ENCODE results near the gene SNHG17. TPM values are rescaled to one million over a fixed set of nuclear protein-coding genes. Genes with fewer than 3 reads are reported as not detected.
A peak's percentile ranks its signal among the peaks of the same experiment; 100 is the strongest.
"Not testable (repeated sequence)": the region's sequence is repeated elsewhere in the genome, so short reads cannot be mapped to it uniquely, and the experiment has no call there.

SNHG17 gene
- total and polyA plus RNA-seq, 4 donors: 10.2 to 32.3 (median 19.8) TPM

- Histone ChIP-seq H3K36me3 (ENCODE audit: control insufficient read depth, insufficient read depth, low read length) (no peaks in the 10 kb centered on the region), H3K4me1 (ENCODE audit: control insufficient read depth, insufficient read depth, low read length) (peaks cover 4% of the 10 kb centered on the region), H3K27ac (ENCODE audit: low read depth, low read length) (no peak overlapping the region), H3K9me3 (ENCODE audit: control insufficient read depth, insufficient read depth, low read length) (no peaks in the 10 kb centered on the region), H3K27me3 (ENCODE audit: control insufficient read depth, insufficient read depth, low read length) (no peaks in the 10 kb centered on the region), H3K4me3 (ENCODE audit: low read depth, low read length) (no peak overlapping the region)
- WGBS (ENCODE audit: insufficient coverage): 97% methylated on average over 20 of the region's 29 CpGs
- no peak for DNase-seq (ENCODE audit: low read depth in 4 of 6, low spot score in 6 of 6)
Observed at GRCh38 chr20:38407321-38407720, 27.8 kb downstream of the SNHG17 start.

GRCh38 chr20:38406476-38406875 lies 28.7 kb downstream of the SNHG17 start:
- H3K4me3 ChIP-seq (ENCODE audit: low read depth, low read length): no peak overlapping the region
- H3K27ac ChIP-seq (ENCODE audit: low read depth, low read length): no peak overlapping the region

GRCh38 chr20:38405132-38405531 lies 30.0 kb downstream of the SNHG17 start:
- no peaks in the 10 kb centered on the region for H3K9me3 ChIP-seq (ENCODE audit: control insufficient read depth, insufficient read depth, low read length)
- WGBS (ENCODE audit: insufficient coverage): no CpG with 5 or more reads among the region's 2 CpGs
- H3K27me3 ChIP-seq (ENCODE audit: control insufficient read depth, insufficient read depth, low read length): no peaks in the 10 kb centered on the region
- H3K4me1 ChIP-seq (ENCODE audit: control insufficient read depth, insufficient read depth, low read length): peaks cover 4% of the 10 kb centered on the region
- no peak overlapping the region for H3K4me3 ChIP-seq (ENCODE audit: low read depth, low read length)
- no peaks in the 10 kb centered on the region for H3K36me3 ChIP-seq (ENCODE audit: control insufficient read depth, insufficient read depth, low read length)
- H3K27ac ChIP-seq (ENCODE audit: low read depth, low read length): no peak overlapping the region
- peak in 1 of 6 donors; percentile 66 for DNase-seq (ENCODE audit: low read depth in 4 of 6, low spot score in 6 of 6)

More at GRCh38 chr20:38406476-38406875, 28.7 kb downstream of the SNHG17 start:
- Histone ChIP-seq H3K27me3 (ENCODE audit: control insufficient read depth, insufficient read depth, low read length) (no peaks in the 10 kb centered on the region), H3K9me3 (ENCODE audit: control insufficient read depth, insufficient read depth, low read length) (no peaks in the 10 kb centered on the region), H3K4me1 (ENCODE audit: control insufficient read depth, insufficient read depth, low read length) (peaks cover 4% of the 10 kb centered on the region), H3K36me3 (ENCODE audit: control insufficient read depth, insufficient read depth, low read length) (no peaks in the 10 kb centered on the region)
- 90% methylated on average over 4 of the region's 5 CpGs for WGBS (ENCODE audit: insufficient coverage)
- no peak for DNase-seq (ENCODE audit: low read depth in 4 of 6, low spot score in 6 of 6)

- Histone ChIP-seq H3K36me3 (ENCODE audit: control insufficient read depth, insufficient read depth, low read length) (no peaks in the 10 kb centered on the region), H3K4me1 (ENCODE audit: control insufficient read depth, insufficient read depth, low read length) (peaks cover 4% of the 10 kb centered on the region), H3K4me3 (ENCODE audit: low read depth, low read length) (no peak overlapping the region), H3K27ac (ENCODE audit: low read depth, low read length) (no peak overlapping the region), H3K9me3 (ENCODE audit: control insufficient read depth, insufficient read depth, low read length) (no peaks in the 10 kb centered on the region), H3K27me3 (ENCODE audit: control insufficient read depth, insufficient read depth, low read length) (no peaks in the 10 kb centered on the region)
- DNase-seq (ENCODE audit: low read depth in 4 of 6, low spot score in 6 of 6): no peak
Observed at GRCh38 chr20:38404016-38404415, 31.1 kb downstream of the SNHG17 start.

- no peaks in the 10 kb centered on the region for H3K27me3 ChIP-seq (ENCODE audit: control insufficient read depth, insufficient read depth, low read length)
- no peak overlapping the region for H3K27ac ChIP-seq (ENCODE audit: low read depth, low read length)
- 58% methylated on average over 6 of the region's 8 CpGs for WGBS (ENCODE audit: insufficient coverage)
- DNase-seq (ENCODE audit: low read depth in 4 of 6, low spot score in 6 of 6): peak in 2 of 6 donors; percentile 20 to 63
- no peaks in the 10 kb centered on the region for H3K9me3 ChIP-seq (ENCODE audit: control insufficient read depth, insufficient read depth, low read length)
- H3K36me3 ChIP-seq (ENCODE audit: control insufficient read depth, insufficient read depth, low read length): no peaks in the 10 kb centered on the region
- H3K4me1 ChIP-seq (ENCODE audit: control insufficient read depth, insufficient read depth, low read length): peaks cover 4% of the 10 kb centered on the region
- no peak overlapping the region for H3K4me3 ChIP-seq (ENCODE audit: low read depth, low read length)
Observed at GRCh38 chr20:38402816-38403215, 32.3 kb downstream of the SNHG17 start.

- Histone ChIP-seq H3K27ac (ENCODE audit: low read depth, low read length) (no peak overlapping the region), H3K9me3 (ENCODE audit: control insufficient read depth, insufficient read depth, low read length) (no peaks in the 10 kb centered on the region), H3K4me1 (ENCODE audit: control insufficient read depth, insufficient read depth, low read length) (peaks cover 4% of the 10 kb centered on the region), H3K36me3 (ENCODE audit: control insufficient read depth, insufficient read depth, low read length) (no peaks in the 10 kb centered on the region), H3K27me3 (ENCODE audit: control insufficient read depth, insufficient read depth, low read length) (no peaks in the 10 kb centered on the region), H3K4me3 (ENCODE audit: low read depth, low read length) (no peak overlapping the region)
- 100% methylated on average over 4 of the region's 5 CpGs for WGBS (ENCODE audit: insufficient coverage)
- DNase-seq (ENCODE audit: low read depth in 4 of 6, low spot score in 6 of 6): no peak
Observed at GRCh38 chr20:38402089-38402488, 33.0 kb downstream of the SNHG17 start.

- H3K36me3 ChIP-seq (ENCODE audit: control insufficient read depth, insufficient read depth, low read length); H3K4me1 ChIP-seq (ENCODE audit: control insufficient read depth, insufficient read depth, low read length); H3K9me3 ChIP-seq (ENCODE audit: control insufficient read depth, insufficient read depth, low read length); DNase-seq (ENCODE audit: low read depth in 4 of 6, low spot score in 6 of 6); H3K27me3 ChIP-seq (ENCODE audit: control insufficient read depth, insufficient read depth, low read length); H3K4me3 ChIP-seq (ENCODE audit: low read depth, low read length); H3K27ac ChIP-seq (ENCODE audit: low read depth, low read length): not testable (repeated sequence)
- WGBS (ENCODE audit: insufficient coverage): no CpG with 5 or more reads among the region's 2 CpGs
Observed at GRCh38 chr20:38395751-38396395, 39.3 kb downstream of the SNHG17 start.

- no peaks in the 10 kb centered on the region for H3K4me1 ChIP-seq (ENCODE audit: control insufficient read depth, insufficient read depth, low read length)
- H3K36me3 ChIP-seq (ENCODE audit: control insufficient read depth, insufficient read depth, low read length): no peaks in the 10 kb centered on the region
- no CpG with 5 or more reads among the region's 2 CpGs for WGBS (ENCODE audit: insufficient coverage)
- no peaks in the 10 kb centered on the region for H3K27me3 ChIP-seq (ENCODE audit: control insufficient read depth, insufficient read depth, low read length)
- H3K27ac ChIP-seq (ENCODE audit: low read depth, low read length): no peak overlapping the region
- DNase-seq (ENCODE audit: low read depth in 4 of 6, low spot score in 6 of 6): peak in 1 of 6 donors; percentile 69
- no peak overlapping the region for H3K4me3 ChIP-seq (ENCODE audit: low read depth, low read length)
- H3K9me3 ChIP-seq (ENCODE audit: control insufficient read depth, insufficient read depth, low read length): no peaks in the 10 kb centered on the region
Observed at GRCh38 chr20:38395165-38395564, 40.0 kb downstream of the SNHG17 start.

GRCh38 chr20:38393259-38393658 lies 41.9 kb downstream of the SNHG17 start:
- Histone ChIP-seq H3K27ac (ENCODE audit: low read depth, low read length) (no peak overlapping the region), H3K9me3 (ENCODE audit: control insufficient read depth, insufficient read depth, low read length) (no peaks in the 10 kb centered on the region), H3K36me3 (ENCODE audit: control insufficient read depth, insufficient read depth, low read length) (no peaks in the 10 kb centered on the region), H3K27me3 (ENCODE audit: control insufficient read depth, insufficient read depth, low read length) (no peaks in the 10 kb centered on the region), H3K4me1 (ENCODE audit: control insufficient read depth, insufficient read depth, low read length) (peaks cover 3% of the 10 kb centered on the region), H3K4me3 (ENCODE audit: low read depth, low read length) (no peak overlapping the region)
- WGBS (ENCODE audit: insufficient coverage): 100% methylated on average over 4 of the region's 5 CpGs
- no peak for DNase-seq (ENCODE audit: low read depth in 4 of 6, low spot score in 6 of 6)

- peaks cover 3% of the 10 kb centered on the region for H3K4me1 ChIP-seq (ENCODE audit: control insufficient read depth, insufficient read depth, low read length)
- no peaks in the 10 kb centered on the region for H3K36me3 ChIP-seq (ENCODE audit: control insufficient read depth, insufficient read depth, low read length)
- no peaks in the 10 kb centered on the region for H3K27me3 ChIP-seq (ENCODE audit: control insufficient read depth, insufficient read depth, low read length)
- WGBS (ENCODE audit: insufficient coverage): 100% methylated on average over 1 of the region's 3 CpGs
- H3K4me3 ChIP-seq (ENCODE audit: low read depth, low read length): no peak overlapping the region
- DNase-seq (ENCODE audit: low read depth in 4 of 6, low spot score in 6 of 6): no peak
- no peaks in the 10 kb centered on the region for H3K9me3 ChIP-seq (ENCODE audit: control insufficient read depth, insufficient read depth, low read length)
- H3K27ac ChIP-seq (ENCODE audit: low read depth, low read length): no peak overlapping the region
Observed at GRCh38 chr20:38392356-38392755, 42.8 kb downstream of the SNHG17 start.
